Mesendoderm (in vitro differentiated cells): Measurements from ENCODE around the gene AK4.

Experiments used
- DNase-seq: peaks from one replicate; pipeline ENCODE4 v3.0.0; 2013
- H2AK5ac ChIP-seq: 2 replicates; pipeline ENCODE4 v1.6.1; 2013; ENCODE audit warnings: low read length, inconsistent platforms
- H2BK120ac ChIP-seq: 2 replicates; pipeline ENCODE4 v1.6.1; 2013; ENCODE audit warnings: low read depth, mild to moderate bottlenecking, low read length, moderate library complexity, mixed read lengths
- H2BK15ac ChIP-seq: replicated peaks from 2 replicates; pipeline ENCODE4 v1.6.1; 2013; ENCODE audit warnings: low read depth, mild to moderate bottlenecking, moderate library complexity
- H2BK5ac ChIP-seq: 2 replicates; pipeline ENCODE4 v1.6.1; 2013; ENCODE audit warnings: low read length, inconsistent platforms
- H3K18ac ChIP-seq: 2 replicates; pipeline ENCODE4 v1.6.1; 2013; ENCODE audit warnings: mild to moderate bottlenecking, low read length, mixed read lengths
- H3K23ac ChIP-seq: one replicate; pipeline ENCODE4 v1.6.1; 2013; ENCODE audit warnings: low read length
- H3K27ac ChIP-seq: 2 replicates; pipeline ENCODE4 v1.5.1; 2013; ENCODE audit warnings: low read depth, mild to moderate bottlenecking, inconsistent platforms, low read length, moderate library complexity
- H3K27me3 ChIP-seq: 2 replicates; pipeline ENCODE4 v1.6.1; 2013; ENCODE audit warnings: low read length, control low read depth, mild to moderate bottlenecking, inconsistent platforms; ENCODE audit not compliant: insufficient read depth, poor library complexity
- H3K36me3 ChIP-seq: 2 replicates; pipeline ENCODE4 v1.6.1; 2013; ENCODE audit warnings: low read length, inconsistent platforms; ENCODE audit not compliant: control insufficient read depth, insufficient read depth
- H3K4ac ChIP-seq: one replicate; pipeline ENCODE4 v1.6.1; 2013; ENCODE audit warnings: low read depth, mild to moderate bottlenecking, low read length, moderate library complexity
- H3K4me1 ChIP-seq: 2 replicates; pipeline ENCODE4 v1.6.1; 2013; ENCODE audit warnings: low read depth, low read length, inconsistent platforms; ENCODE audit not compliant: control insufficient read depth
- H3K4me2 ChIP-seq: 2 replicates; pipeline ENCODE4 v1.6.1; 2013; ENCODE audit warnings: low read length
- H3K4me3 ChIP-seq: 2 replicates; pipeline ENCODE4 v1.5.1; 2013; ENCODE audit warnings: mild to moderate bottlenecking, low read length
- H3K56ac ChIP-seq: one replicate; pipeline ENCODE4 v1.6.1; 2013; ENCODE audit warnings: low read length
- H3K79me1 ChIP-seq: 2 replicates; pipeline ENCODE4 v1.6.1; 2013; ENCODE audit warnings: low read length, inconsistent platforms
- H3K79me2 ChIP-seq: 2 replicates; pipeline ENCODE4 v1.6.1; 2013; ENCODE audit warnings: mild to moderate bottlenecking, low read length; ENCODE audit not compliant: control insufficient read depth, insufficient read depth
- H3K9ac ChIP-seq: 2 replicates; pipeline ENCODE4 v1.6.1; 2013; ENCODE audit warnings: low read length, inconsistent platforms
- H4K5ac ChIP-seq: one replicate; pipeline ENCODE4 v1.6.1; 2013; ENCODE audit warnings: low read length
- H4K8ac ChIP-seq: one replicate; pipeline ENCODE4 v1.6.1; 2013; ENCODE audit warnings: low read depth, mild to moderate bottlenecking, control low read depth, low read length, moderate library complexity
- WGBS: extraction: QIAGEN DNeasy Blood & Tissue Kit; methylation state at CpG from one replicate; pipeline ENCODE4 v1.1.7; 2013; ENCODE audit warnings: low lambda C conversion rate, missing lambda C conversion rate; ENCODE audit not compliant: insufficient coverage; ENCODE audit errors: extremely low coverage; 5-methylcytosine and 5-hydroxymethylcytosine counted together

Gene AK4

GRCh38 chr1:65147424-65148177 lies 402 bp upstream of the AK4 start:
- no peaks in the 10 kb centered on the region for H3K36me3 ChIP-seq
- no CpG with 5 or more reads among the region's 88 CpGs for WGBS
- H3K9ac ChIP-seq, result peak overlapping the region; percentile 67
- H2BK5ac ChIP-seq, result no peak overlapping the region
- no peak overlapping the region for H4K5ac ChIP-seq
- peak overlapping the region; percentile 89 for H3K56ac ChIP-seq
- H3K79me1 ChIP-seq, result no peaks in the 10 kb centered on the region
- H3K23ac ChIP-seq, result peak overlapping the region; percentile 66
- H3K4me2 ChIP-seq, result peak overlapping the region; percentile 52
- H3K79me2 ChIP-seq, result peaks cover 1% of the 10 kb centered on the region
- no peak overlapping the region for H2BK15ac ChIP-seq
- H3K27ac ChIP-seq, result no peak overlapping the region
- no peak overlapping the region for H2BK120ac ChIP-seq
- no peak overlapping the region for H2AK5ac ChIP-seq
- peaks cover 2% of the 10 kb centered on the region for H3K27me3 ChIP-seq
- peak; percentile 43 for DNase-seq
- peaks cover 3% of the 10 kb centered on the region for H3K4me1 ChIP-seq
- no peak overlapping the region for H3K18ac ChIP-seq
- H3K4me3 ChIP-seq, result peak overlapping the region; percentile 46
- H3K4ac ChIP-seq, result no peak overlapping the region
- no peak overlapping the region for H4K8ac ChIP-seq

DNA sequence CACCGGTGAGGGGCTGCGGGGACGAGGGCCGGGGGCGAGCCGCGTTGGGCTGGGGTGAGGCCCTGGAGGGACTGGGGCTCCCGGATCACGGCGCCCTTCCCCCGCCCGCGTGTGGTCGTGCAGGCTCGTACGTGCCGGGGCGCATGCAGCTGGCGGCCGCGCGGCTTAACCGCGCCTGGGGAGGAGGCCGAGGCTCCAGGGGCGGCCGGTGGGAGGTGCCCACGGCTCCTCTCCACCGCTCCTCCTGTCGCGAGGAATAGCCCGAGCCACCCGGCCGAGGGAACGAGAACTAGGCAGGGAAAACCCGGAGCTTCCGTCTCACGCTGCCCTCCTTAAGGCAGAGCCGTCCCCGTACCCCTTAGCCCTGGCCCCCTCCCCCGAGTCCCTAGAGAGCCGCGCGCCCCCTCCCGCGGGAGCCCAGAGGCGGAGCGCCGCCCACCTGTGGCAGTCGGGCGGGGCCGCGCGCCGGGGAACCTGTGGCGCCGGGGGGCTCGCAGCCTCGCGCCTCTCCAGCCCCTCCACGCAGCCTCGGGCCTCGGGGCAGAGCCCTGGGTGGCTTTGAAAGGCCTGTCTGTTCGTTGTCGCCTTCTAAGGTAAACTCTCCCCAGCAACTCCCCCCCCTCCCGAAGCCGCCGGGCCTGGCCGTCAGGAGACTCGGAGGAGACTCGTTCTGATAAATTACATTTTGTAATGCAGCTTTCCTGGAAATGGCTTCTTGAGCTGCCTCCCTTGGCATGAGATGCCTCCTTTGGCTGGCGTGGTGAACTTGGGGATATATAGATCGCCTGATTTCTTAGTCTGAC lies 746 bp downstream of the AK4 start:
- no peak overlapping the region for H3K4ac ChIP-seq
- no peaks in the 10 kb centered on the region for H3K36me3 ChIP-seq
- peaks cover 3% of the 10 kb centered on the region for H3K4me1 ChIP-seq
- H3K9ac ChIP-seq, result peak overlapping the region; percentile 73
- no peak overlapping the region for H2AK5ac ChIP-seq
- no peak overlapping the region for H4K8ac ChIP-seq
- H4K5ac ChIP-seq, result no peak overlapping the region
- H2BK15ac ChIP-seq, result no peak overlapping the region
- H3K4me2 ChIP-seq, result peak overlapping the region; percentile 94
- peaks cover 6% of the 10 kb centered on the region for H3K79me2 ChIP-seq
- no peak overlapping the region for H3K23ac ChIP-seq
- H3K27ac ChIP-seq, result peak overlapping the region; percentile 72
- H2BK120ac ChIP-seq, result peak overlapping the region; percentile 3
- WGBS, result no CpG with 5 or more reads among the region's 73 CpGs
- peaks cover 2% of the 10 kb centered on the region for H3K27me3 ChIP-seq
- H3K18ac ChIP-seq, result peak overlapping the region; percentile 25
- no peak overlapping the region for H2BK5ac ChIP-seq
- peak overlapping the region; percentile 39 for H3K4me3 ChIP-seq
- DNase-seq, result peak; percentile 78
- peak overlapping the region; percentile 81 for H3K56ac ChIP-seq
- H3K79me1 ChIP-seq, result no peaks in the 10 kb centered on the region

- H3K56ac ChIP-seq, result peak overlapping the region; percentile 81
- H3K18ac ChIP-seq, result no peak overlapping the region
- no peak overlapping the region for H3K4ac ChIP-seq
- H3K4me2 ChIP-seq, result peak overlapping the region; percentile 94
- H2BK15ac ChIP-seq, result no peak overlapping the region
- H3K4me1 ChIP-seq, result peaks cover 3% of the 10 kb centered on the region
- H4K5ac ChIP-seq, result no peak overlapping the region
- no peak overlapping the region for H4K8ac ChIP-seq
- H3K27me3 ChIP-seq, result peaks cover 2% of the 10 kb centered on the region
- peak overlapping the region; percentile 72 for H3K27ac ChIP-seq
- H2AK5ac ChIP-seq, result no peak overlapping the region
- WGBS, result no CpG with 5 or more reads among the region's 14 CpGs
- H2BK120ac ChIP-seq, result no peak overlapping the region
- H3K79me1 ChIP-seq, result no peaks in the 10 kb centered on the region
- no peaks in the 10 kb centered on the region for H3K36me3 ChIP-seq
- peak; percentile 52 for DNase-seq
- peak overlapping the region; percentile 39 for H3K4me3 ChIP-seq
- peaks cover 11% of the 10 kb centered on the region for H3K79me2 ChIP-seq
- H3K23ac ChIP-seq, result no peak overlapping the region
- H3K9ac ChIP-seq, result peak overlapping the region; percentile 73
- H2BK5ac ChIP-seq, result no peak overlapping the region
Observed at GRCh38 chr1:65149351-65150107, 1.5 kb downstream of the AK4 start.

- Histone ChIP-seq H3K27me3 (peaks cover 2% of the 10 kb centered on the region), H3K18ac (no peak overlapping the region)
Observed at GRCh38 chr1:65150108-65150463, 2.1 kb downstream of the AK4 start.

GRCh38 chr1:65150583-65151263 lies 2.7 kb downstream of the AK4 start:
- Histone ChIP-seq H3K18ac (no peak overlapping the region), H3K4ac (no peak overlapping the region), H2BK120ac (no peak overlapping the region), H4K5ac (no peak overlapping the region), H3K79me1 (no peaks in the 10 kb centered on the region), H3K79me2 (peaks cover 11% of the 10 kb centered on the region), H3K36me3 (no peaks in the 10 kb centered on the region), H3K9ac (no peak overlapping the region), H2BK5ac (no peak overlapping the region), H4K8ac (no peak overlapping the region), H3K4me3 (no peak overlapping the region), H3K27ac (no peak overlapping the region), H3K27me3 (peaks cover 2% of the 10 kb centered on the region), H3K4me1 (peaks cover 3% of the 10 kb centered on the region), H3K56ac (peak overlapping the region; percentile 28), H2BK15ac (no peak overlapping the region), H2AK5ac (no peak overlapping the region), H3K23ac (no peak overlapping the region), H3K4me2 (no peak overlapping the region)
- no peak for DNase-seq
- no CpG with 5 or more reads among the region's 23 CpGs for WGBS

More at GRCh38 chr1:65150108-65150463, 2.1 kb downstream of the AK4 start:
- Histone ChIP-seq H3K4me2 (no peak overlapping the region), H3K4me3 (no peak overlapping the region), H4K8ac (no peak overlapping the region), H3K36me3 (no peaks in the 10 kb centered on the region), H2AK5ac (no peak overlapping the region), H3K56ac (no peak overlapping the region), H2BK5ac (no peak overlapping the region), H3K23ac (no peak overlapping the region), H3K4me1 (peaks cover 3% of the 10 kb centered on the region), H3K9ac (no peak overlapping the region), H3K4ac (no peak overlapping the region), H3K27ac (no peak overlapping the region), H2BK120ac (no peak overlapping the region), H3K79me1 (no peaks in the 10 kb centered on the region), H4K5ac (no peak overlapping the region), H3K79me2 (peaks cover 11% of the 10 kb centered on the region), H2BK15ac (no peak overlapping the region)
- DNase-seq, result no peak
